Progenitor cell of endocrine pancreas (in vitro differentiated cells): Measurements from ENCODE around the gene CRISPLD2. TPM values are rescaled to one million over a fixed set of nuclear protein-coding genes. Genes with fewer than 3 reads are reported as not detected.

ENCODE experiments used
- DNase-seq: peaks from one replicate; pipeline ENCODE4 v3.0.0; 2021; ENCODE audit warnings: low spot score; ENCODE audit not compliant: unreplicated experiment
- H3K27ac Mint-ChIP-seq: 2 replicates; pipeline ENCODE4 v1.8.0; 2021; ENCODE audit warnings: mild to moderate bottlenecking, moderate library complexity, mixed read lengths
- H3K27me3 Mint-ChIP-seq: 2 replicates; pipeline ENCODE4 v1.8.0; 2021; ENCODE audit warnings: mixed read lengths
- H3K36me3 Mint-ChIP-seq: 2 replicates; pipeline ENCODE4 v1.8.0; 2022; ENCODE audit warnings: mixed read lengths; ENCODE audit not compliant: insufficient read depth
- H3K4me1 Mint-ChIP-seq: 2 replicates; pipeline ENCODE4 v1.8.0; 2021; ENCODE audit warnings: low read depth, mixed read lengths
- H3K4me3 Mint-ChIP-seq: 2 replicates; pipeline ENCODE4 v1.8.0; 2021; ENCODE audit warnings: low read depth, mild to moderate bottlenecking, moderate library complexity, mixed read lengths
- H3K9me3 Mint-ChIP-seq: 2 replicates; pipeline ENCODE4 v1.8.0; 2021; ENCODE audit warnings: low read depth, mixed read lengths
- total RNA-seq: library from RNA; stranded (reverse); gene quantifications from 2 replicates; pipeline ENCODE4 v1.2.1, GENCODE V29; 2021
- TF ChIP-seq, protein P1 (sequence below): fragments of 200-600 bp; sonication (generic); IDR thresholded peaks from one replicate; pipeline ENCODE4 v1.5.0; 2021; ENCODE audit warnings: antibody characterized with exemption, mild to moderate bottlenecking; ENCODE audit not compliant: unreplicated experiment

CRISPLD2 gene
- total RNA-seq, 1 donor from 2014 or later = 11.0 TPM

GRCh38 chr16:84914273-84914672 lies 94.5 kb downstream of the CRISPLD2 start:
- no peak overlapping the region for H3K27ac Mint-ChIP-seq
- no peaks in the 10 kb centered on the region for H3K4me1 Mint-ChIP-seq
- peaks cover 36% of the 10 kb centered on the region for H3K27me3 Mint-ChIP-seq
- H3K36me3 Mint-ChIP-seq = no peaks in the 10 kb centered on the region
- no peaks in the 10 kb centered on the region for H3K9me3 Mint-ChIP-seq
- TF ChIP-seq, protein P1, sequence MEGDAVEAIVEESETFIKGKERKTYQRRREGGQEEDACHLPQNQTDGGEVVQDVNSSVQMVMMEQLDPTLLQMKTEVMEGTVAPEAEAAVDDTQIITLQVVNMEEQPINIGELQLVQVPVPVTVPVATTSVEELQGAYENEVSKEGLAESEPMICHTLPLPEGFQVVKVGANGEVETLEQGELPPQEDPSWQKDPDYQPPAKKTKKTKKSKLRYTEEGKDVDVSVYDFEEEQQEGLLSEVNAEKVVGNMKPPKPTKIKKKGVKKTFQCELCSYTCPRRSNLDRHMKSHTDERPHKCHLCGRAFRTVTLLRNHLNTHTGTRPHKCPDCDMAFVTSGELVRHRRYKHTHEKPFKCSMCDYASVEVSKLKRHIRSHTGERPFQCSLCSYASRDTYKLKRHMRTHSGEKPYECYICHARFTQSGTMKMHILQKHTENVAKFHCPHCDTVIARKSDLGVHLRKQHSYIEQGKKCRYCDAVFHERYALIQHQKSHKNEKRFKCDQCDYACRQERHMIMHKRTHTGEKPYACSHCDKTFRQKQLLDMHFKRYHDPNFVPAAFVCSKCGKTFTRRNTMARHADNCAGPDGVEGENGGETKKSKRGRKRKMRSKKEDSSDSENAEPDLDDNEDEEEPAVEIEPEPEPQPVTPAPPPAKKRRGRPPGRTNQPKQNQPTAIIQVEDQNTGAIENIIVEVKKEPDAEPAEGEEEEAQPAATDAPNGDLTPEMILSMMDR = no peak
- DNase-seq = no peak
- H3K4me3 Mint-ChIP-seq = no peak overlapping the region

DNA sequence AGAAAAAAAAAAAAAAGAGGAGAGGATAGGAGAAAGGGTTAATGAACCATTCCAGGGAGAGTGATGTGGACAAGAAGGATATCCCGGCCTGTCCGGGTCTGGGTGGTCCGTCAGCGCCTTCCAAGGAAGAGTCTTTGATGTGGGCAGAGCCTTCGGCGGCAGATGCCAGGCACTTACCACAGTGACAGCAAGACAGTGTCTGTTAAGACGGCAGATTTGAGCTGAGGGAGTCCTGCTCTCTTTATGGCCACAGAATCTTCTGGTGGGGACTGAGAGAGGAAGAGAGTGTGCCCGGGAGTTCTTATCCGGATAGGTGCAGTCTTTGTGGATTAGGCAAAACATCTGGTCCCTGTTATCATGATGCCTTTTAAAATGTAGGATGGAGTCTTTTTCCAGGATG lies 96.4 kb downstream of the CRISPLD2 start:
- Mint-ChIP-seq H3K4me3 (no peak overlapping the region), H3K4me1 (no peaks in the 10 kb centered on the region), H3K27me3 (peaks cover 45% of the 10 kb centered on the region), H3K36me3 (no peaks in the 10 kb centered on the region), H3K27ac (no peak overlapping the region), H3K9me3 (no peaks in the 10 kb centered on the region)
- no peak for DNase-seq
- TF ChIP-seq, protein P1 = no peak

- Mint-ChIP-seq H3K9me3 (no peaks in the 10 kb centered on the region), H3K4me3 (no peak overlapping the region), H3K27me3 (peaks cover 45% of the 10 kb centered on the region), H3K36me3 (no peaks in the 10 kb centered on the region), H3K27ac (peak overlapping the region; percentile 51), H3K4me1 (no peaks in the 10 kb centered on the region)
- TF ChIP-seq, protein P1 = no peak
- no peak for DNase-seq
Observed at GRCh38 chr16:84916850-84917249, 97.1 kb downstream of the CRISPLD2 start.

DNA sequence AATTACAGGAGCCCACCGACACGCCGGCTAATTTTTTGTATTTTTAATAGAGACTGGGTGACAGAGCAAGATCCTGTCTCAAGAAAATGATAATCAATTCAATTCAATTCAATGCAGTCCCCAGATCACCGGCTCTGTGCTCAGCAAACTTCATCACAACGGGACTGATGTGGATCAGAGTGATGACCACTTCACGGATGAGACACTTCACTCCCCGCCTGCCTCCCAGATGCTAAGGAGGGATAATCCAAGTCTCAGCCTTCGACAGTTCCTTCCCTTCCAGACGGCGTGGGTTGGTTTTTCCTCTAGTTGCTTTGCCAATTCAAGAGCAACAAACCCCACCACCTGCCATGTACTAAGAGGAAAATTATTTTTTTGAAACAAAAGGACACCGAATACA lies 97.7 kb downstream of the CRISPLD2 start:
- no peak for DNase-seq
- Mint-ChIP-seq H3K27me3 (peaks cover 45% of the 10 kb centered on the region), H3K4me1 (no peaks in the 10 kb centered on the region), H3K9me3 (no peaks in the 10 kb centered on the region), H3K27ac (no peak overlapping the region), H3K36me3 (no peaks in the 10 kb centered on the region), H3K4me3 (no peak overlapping the region)
- TF ChIP-seq, protein P1 = no peak

GRCh38 chr16:84918006-84918909 lies 98.5 kb downstream of the CRISPLD2 start:
- Mint-ChIP-seq H3K4me1 (no peaks in the 10 kb centered on the region), H3K27me3 (peaks cover 45% of the 10 kb centered on the region), H3K9me3 (no peaks in the 10 kb centered on the region), H3K4me3 (no peak overlapping the region), H3K27ac (no peak overlapping the region), H3K36me3 (no peaks in the 10 kb centered on the region)
- DNase-seq = no peak
- TF ChIP-seq, protein P1 = no peak
